Measurements from ENCODE around the gene USP7.

- TF ChIP-seq ZBTB40 (IDR thresholded peaks at IDR 0.05; ENCODE audit: borderline replicate concordance) = no peak
- TF ChIP-seq CTCF (IDR thresholded peaks at IDR 0.05 in 2 of 3, conservative IDR thresholded peaks at IDR 0.05 in 1 of 3; ENCODE audit: control insufficient read depth in 2 of 3, extremely low read depth in 1 of 3, insufficient read depth in 1 of 3, low read depth in 3 of 3, low read length in 3 of 3) = peak; percentile 70 to 84 (median 77)
- no peak for TF ChIP-seq CHD1 (IDR thresholded peaks at IDR 0.05; ENCODE audit: low read depth, low read length)
- no peak for TF ChIP-seq POLR2A (IDR thresholded peaks at IDR 0.05; ENCODE audit: low read depth, low read length)
- TF ChIP-seq NRF1 (conservative IDR thresholded peaks at IDR 0.05; ENCODE audit: low read depth, low read length) = no peak
- no peak for TF ChIP-seq FOXK2 (IDR thresholded peaks at IDR 0.05)
- TF ChIP-seq ZNF24 (IDR thresholded peaks at IDR 0.05) = no peak
These were observed 27.3 kb downstream of the USP7 start for GRCh38 chr16:8936421-8936820.

All from GM12878 (cell line).